Small intestine (tissue), 7 donors: ENCODE measurements around the gene TGFB1. TPM values are rescaled to one million over a fixed set of nuclear protein-coding genes. Genes with fewer than 3 reads are reported as not detected.
"Not testable (repeated sequence)": the region's sequence is repeated elsewhere in the genome, so short reads cannot be mapped to it uniquely, and the experiment has no call there.

ENCODE experiments used
- DNase-seq, 2 donors: peaks; one replicate each; pipeline versions ENCODE4 v3.0.0 to v3.0.0-alpha.2; 2013
- FAIRE-seq: peaks from 2 replicates; lab custom pipeline; 2012; peaks lifted over from hg19 to GRCh38; lab: Jason Lieb, UNC
- H3K27ac ChIP-seq, 3 donors: one replicate each; pipeline ENCODE4 v1.5.1; 2013; ENCODE audit warnings: low read length in 2 of 3, mild to moderate bottlenecking in 2 of 3, control low read depth in 1 of 3, inconsistent platforms in 1 of 3, low read depth in 1 of 3, moderate library complexity in 1 of 3
- H3K27me3 ChIP-seq, 3 donors: one replicate each; pipeline ENCODE4 v1.6.1; 2013; ENCODE audit warnings: low read length in 3 of 3, inconsistent platforms in 1 of 3; ENCODE audit not compliant: control insufficient read depth in 3 of 3, insufficient read depth in 3 of 3
- H3K36me3 ChIP-seq, 3 donors: one replicate each; pipeline ENCODE4 v1.6.1; 2013; ENCODE audit warnings: low read length in 3 of 3, inconsistent platforms in 1 of 3, low read depth in 1 of 3, mild to moderate bottlenecking in 1 of 3, moderate library complexity in 1 of 3; ENCODE audit not compliant: control insufficient read depth in 3 of 3, insufficient read depth in 2 of 3
- H3K4me1 ChIP-seq, 3 donors: one replicate each; pipeline ENCODE4 v1.6.1; 2013; ENCODE audit warnings: low read length in 2 of 3, inconsistent platforms in 1 of 3, low read depth in 1 of 3, mild to moderate bottlenecking in 1 of 3, moderate library complexity in 1 of 3; ENCODE audit not compliant: control insufficient read depth in 3 of 3, insufficient read depth in 2 of 3
- H3K4me3 ChIP-seq, 3 donors: one replicate each; pipeline ENCODE4 v1.5.1; 2013; ENCODE audit warnings: low read length in 3 of 3, control low read depth in 1 of 3, inconsistent platforms in 1 of 3, low read depth in 1 of 3, mild to moderate bottlenecking in 1 of 3, moderate library complexity in 1 of 3
- H3K9me3 ChIP-seq, 2 donors: one replicate each; pipeline ENCODE4 v1.6.1; 2013; ENCODE audit warnings: low read depth in 1 of 2, low read length in 1 of 2; ENCODE audit not compliant: control insufficient read depth in 2 of 2, insufficient read depth in 1 of 2
- WGBS, 3 donors: extraction: QIAGEN DNeasy Blood & Tissue Kit; methylation state at CpG; one replicate each; pipeline ENCODE4 v1.1.7; 2013; 5-methylcytosine and 5-hydroxymethylcytosine counted together
- polyA plus RNA-seq, 4 donors: library from polyadenylated mRNA; stranded (reverse) in 3 of 4; unstranded in 1 of 4; fragments of 200-250 nt in 3 of 4; fragments of 120-200 nt in 1 of 4; gene quantifications; one replicate each; pipeline versions ENCODE4 v1.2.1 to v1.2.3, GENCODE V29; 2013
- donor health status: healthy with polysubstance abuse.
- donor health status: control.
- donor health status: control.
- donor health status: Bipolar disorder and iron deficiency.
- donor health status: healthy.

TGFB1 gene
- polyA plus RNA-seq, 4 donors = 1.1 to 18.8 (median 8.5) TPM

DNA sequence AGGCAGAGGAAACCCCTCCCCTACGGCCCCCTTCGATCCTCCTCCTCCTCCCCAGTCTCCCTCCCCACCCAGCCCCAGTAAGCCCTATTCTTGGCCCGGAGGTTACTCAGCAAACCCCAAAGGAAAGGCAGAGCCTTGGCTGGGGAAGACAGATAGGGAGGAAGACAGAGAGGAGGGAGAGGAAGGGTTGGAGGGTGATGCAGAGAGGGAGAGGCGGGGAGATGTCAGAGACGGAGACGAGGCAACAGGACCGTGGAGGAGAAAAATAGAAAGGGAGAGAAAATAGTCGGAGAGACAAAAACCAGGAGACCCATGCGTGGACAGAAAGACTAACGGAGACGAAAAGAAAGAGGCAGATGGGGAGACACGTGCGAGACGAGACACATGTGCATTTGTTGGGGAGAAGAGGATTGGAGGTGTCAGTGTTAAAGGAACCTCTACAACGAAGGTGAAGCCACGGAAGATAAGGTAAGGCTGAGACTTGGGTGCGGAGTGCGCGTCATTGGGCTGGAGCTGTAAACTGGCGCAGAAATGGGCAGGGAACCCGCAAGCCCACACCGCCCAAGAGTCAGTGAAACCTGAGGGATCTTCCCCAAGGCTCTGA, 2.9 kb downstream of the TGFB1 start:
- DNase-seq = peak in 1 of 2 donors; percentile 35
- no peaks in the 10 kb centered on the region for H3K9me3 ChIP-seq
- H3K4me1 ChIP-seq = peaks cover 0 to 31% (median 2%) of the 10 kb centered on the region in 3 donors
- peaks cover 0 to 52% (median 0%) of the 10 kb centered on the region in 3 donors for H3K27me3 ChIP-seq
- H3K4me3 ChIP-seq = peak overlapping the region; percentile 28 to 69 (median 55)
- no peak for FAIRE-seq
- H3K36me3 ChIP-seq = peaks cover 0 to 7% (median 0%) of the 10 kb centered on the region in 3 donors
- peak overlapping the region in 2 of 3 donors; percentile 5 to 39 for H3K27ac ChIP-seq
- 2 to 5% (median 3%) methylated on average over 22 of the region's 22 CpGs for WGBS, 3 donors

DNA sequence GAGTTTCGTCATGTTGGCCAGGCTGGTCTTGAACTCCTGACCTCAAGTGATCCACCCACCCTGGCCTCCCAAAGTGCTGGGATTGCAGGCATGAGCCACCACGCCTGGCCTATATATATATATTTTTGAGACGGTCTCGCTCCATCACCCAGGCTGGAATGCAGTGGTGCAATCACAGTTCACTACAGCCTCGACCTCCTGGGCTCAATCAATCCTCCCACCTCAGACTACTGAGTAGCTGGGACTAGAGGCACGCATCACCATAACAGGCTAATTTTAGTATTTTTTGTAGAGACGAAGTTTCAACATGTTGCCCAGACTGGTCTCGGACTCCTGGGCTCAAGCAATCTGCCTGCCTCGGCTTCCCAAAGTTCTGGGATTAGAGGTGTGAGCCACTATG, 6.8 kb downstream of the TGFB1 start:
- DNase-seq, H3K27ac ChIP-seq, H3K4me3 ChIP-seq, FAIRE-seq, H3K9me3 ChIP-seq: not testable (repeated sequence)
- WGBS, 3 donors = 86 to 95% (median 93%) methylated on average over 9 of the region's 9 CpGs
- Histone ChIP-seq H3K4me1 (peaks cover 0 to 13% (median 2%) of the 10 kb centered on the region in 3 donors), H3K36me3 (peaks cover 0 to 16% (median 2%) of the 10 kb centered on the region in 3 donors), H3K27me3 (peaks cover 0 to 29% (median 0%) of the 10 kb centered on the region in 3 donors)

DNA sequence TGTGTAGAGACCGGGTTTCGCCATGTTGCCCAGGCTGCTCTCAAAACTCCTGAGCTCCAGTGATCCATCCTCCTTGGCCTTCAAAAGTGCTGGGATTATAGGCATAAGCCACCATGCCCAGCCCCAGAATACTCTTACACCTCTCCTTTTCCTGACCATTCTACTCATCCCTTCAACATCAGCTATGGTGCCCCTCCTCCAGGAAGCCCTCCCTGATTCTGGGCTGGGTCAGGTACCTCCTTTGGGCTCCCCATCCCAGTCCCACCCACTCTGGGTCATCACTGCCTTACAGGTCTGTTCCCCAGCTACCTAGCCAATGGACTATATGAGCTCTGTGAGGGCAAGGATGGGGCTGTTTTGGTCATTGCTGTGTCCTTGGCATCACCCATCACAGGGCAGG, 9.6 kb downstream of the TGFB1 start:
- peaks cover 0 to under 1% (median 0%) of the 10 kb centered on the region in 3 donors for H3K4me1 ChIP-seq
- WGBS, 3 donors = 95 to 100% (median 97%) methylated on average over 2 of the region's 2 CpGs
- DNase-seq (no peak), FAIRE-seq (no peak)
- H3K27me3 ChIP-seq = peaks cover 0 to 1% (median 0%) of the 10 kb centered on the region in 3 donors
- H3K9me3 ChIP-seq = no peaks in the 10 kb centered on the region
- no peak overlapping the region for H3K4me3 ChIP-seq
- H3K36me3 ChIP-seq = peaks cover 0 to 19% (median 2%) of the 10 kb centered on the region in 3 donors
- H3K27ac ChIP-seq = no peak overlapping the region

DNA sequence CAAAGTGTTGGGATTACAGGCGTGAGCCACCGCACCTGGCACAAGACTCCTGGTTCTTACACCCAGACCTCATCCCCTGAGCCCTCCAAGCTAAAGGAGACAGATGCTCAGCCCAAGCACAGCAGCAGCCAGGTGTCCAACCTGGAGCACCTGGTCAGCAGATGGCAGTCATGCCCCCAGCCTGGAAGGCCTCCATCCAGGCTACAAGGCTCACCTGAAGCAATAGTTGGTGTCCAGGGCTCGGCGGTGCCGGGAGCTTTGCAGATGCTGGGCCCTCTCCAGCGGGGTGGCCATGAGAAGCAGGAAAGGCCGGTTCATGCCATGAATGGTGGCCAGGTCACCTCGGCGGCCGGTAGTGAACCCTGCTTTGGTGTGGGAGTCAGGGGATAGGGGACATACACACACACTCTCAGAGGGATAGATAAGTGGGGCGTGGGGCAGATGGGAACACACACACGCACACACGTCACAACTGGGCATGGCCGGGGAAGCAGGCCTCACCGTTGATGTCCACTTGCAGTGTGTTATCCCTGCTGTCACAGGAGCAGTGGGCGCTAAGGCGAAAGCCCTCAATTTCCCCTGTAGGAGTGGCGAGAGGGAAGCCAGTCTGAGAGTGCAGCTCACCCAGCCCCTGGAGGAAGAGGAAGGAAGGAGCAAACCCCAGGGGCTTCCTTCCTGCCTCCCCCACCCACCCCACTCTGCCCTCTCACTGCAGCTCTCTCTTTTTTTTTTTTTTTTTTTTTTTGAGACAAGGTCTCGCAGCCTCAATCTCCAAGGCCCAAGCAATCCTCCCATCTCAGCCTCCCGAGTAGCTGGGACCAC, 11.8 kb downstream of the TGFB1 start:
- 64 to 77% (median 70%) methylated on average over 20 of the region's 20 CpGs for WGBS, 3 donors
- Histone ChIP-seq H3K4me3 (no peak overlapping the region), H3K27ac (no peak overlapping the region), H3K36me3 (peaks cover 0 to 15% (median 2%) of the 10 kb centered on the region in 3 donors), H3K27me3 (no peaks in the 10 kb centered on the region), H3K4me1 (no peaks in the 10 kb centered on the region), H3K9me3 (no peaks in the 10 kb centered on the region)
- peak; percentile 47 to 61 for DNase-seq
- FAIRE-seq = no peak

DNA sequence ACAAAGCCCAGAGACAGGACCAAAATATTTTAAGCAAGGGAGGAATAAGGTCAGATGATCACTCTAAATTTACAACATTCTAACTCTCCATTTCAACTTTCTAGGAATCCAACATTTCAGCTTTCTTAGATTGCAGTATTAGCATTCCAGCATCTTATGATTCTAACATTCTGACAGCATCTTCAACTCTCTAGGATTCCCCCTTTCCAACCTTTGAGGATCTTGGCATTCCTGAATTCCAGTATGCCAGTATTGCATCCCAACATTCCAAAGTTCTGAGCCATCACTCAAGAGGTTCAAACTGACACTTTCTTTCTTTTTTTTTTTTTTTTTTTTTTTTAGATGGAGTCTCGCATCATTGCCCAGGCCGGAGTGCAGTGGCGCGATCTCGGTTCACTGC, 13.8 kb downstream of the TGFB1 start:
- H3K4me1 ChIP-seq = no peaks in the 10 kb centered on the region
- H3K36me3 ChIP-seq = peaks cover 0 to 14% (median 2%) of the 10 kb centered on the region in 3 donors
- no peak for FAIRE-seq
- H3K27ac ChIP-seq = no peak overlapping the region
- 92 to 97% (median 94%) methylated on average over 5 of the region's 5 CpGs for WGBS, 3 donors
- H3K4me3 ChIP-seq = no peak overlapping the region
- no peak for DNase-seq
- no peaks in the 10 kb centered on the region for H3K9me3 ChIP-seq
- no peaks in the 10 kb centered on the region for H3K27me3 ChIP-seq

DNA sequence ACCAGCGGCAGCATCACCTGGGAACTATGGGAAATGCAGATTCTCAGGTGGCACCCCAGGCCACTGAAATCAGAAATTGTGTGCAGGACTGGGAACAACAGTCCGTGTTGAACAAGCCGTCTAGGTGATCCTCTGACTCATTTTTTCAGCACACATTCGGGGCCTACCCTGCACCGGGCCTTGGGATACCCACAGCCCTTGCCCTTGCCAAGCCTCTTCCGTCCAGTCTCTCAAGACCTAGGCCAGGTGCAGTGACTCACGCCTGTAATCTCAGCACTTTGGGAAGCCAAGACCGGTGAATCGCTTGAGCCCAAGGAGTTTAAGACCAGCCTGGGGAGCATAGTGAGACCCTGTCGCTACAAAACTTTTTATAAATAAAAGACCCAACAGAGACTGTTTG, 18.3 kb downstream of the TGFB1 start:
- WGBS, 3 donors = 89 to 94% (median 91%) methylated on average over 10 of the region's 10 CpGs
- no peak for DNase-seq
- peaks cover 0 to 15% (median 0%) of the 10 kb centered on the region in 3 donors for H3K27me3 ChIP-seq
- no peaks in the 10 kb centered on the region for H3K4me1 ChIP-seq
- FAIRE-seq = no peak
- no peaks in the 10 kb centered on the region for H3K9me3 ChIP-seq
- H3K36me3 ChIP-seq = peaks cover 0 to 13% (median 6%) of the 10 kb centered on the region in 3 donors
- H3K27ac ChIP-seq = no peak overlapping the region
- no peak overlapping the region for H3K4me3 ChIP-seq

DNA sequence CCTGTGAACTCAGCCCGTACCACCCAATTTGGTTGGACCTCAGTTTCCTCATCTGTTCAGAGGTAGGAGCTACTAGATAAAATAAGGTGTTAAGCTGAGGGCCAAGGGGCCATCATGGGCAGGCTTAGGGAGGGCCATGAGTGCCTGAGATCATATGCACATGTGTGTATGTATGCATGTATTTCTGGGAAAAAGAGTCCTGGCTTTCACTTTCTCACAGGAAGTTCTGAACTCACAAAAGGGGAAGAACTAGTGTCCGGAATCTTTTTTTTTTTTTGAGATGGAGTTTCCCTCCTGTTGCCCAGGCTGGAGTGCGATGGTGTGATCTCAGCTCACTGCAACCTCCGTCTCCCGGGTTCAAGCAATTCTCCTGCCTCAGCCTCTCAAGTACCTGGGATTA, 18.9 kb downstream of the TGFB1 start:
- Histone ChIP-seq H3K4me3 (no peak overlapping the region), H3K36me3 (peaks cover 0 to 13% (median 6%) of the 10 kb centered on the region in 3 donors), H3K27ac (peak overlapping the region in 1 of 3 donors; percentile 62), H3K9me3 (no peaks in the 10 kb centered on the region), H3K4me1 (no peaks in the 10 kb centered on the region), H3K27me3 (peaks cover 0 to 17% (median 0%) of the 10 kb centered on the region in 3 donors)
- FAIRE-seq (no peak), DNase-seq (no peak)
- WGBS, 3 donors = 66 to 68% (median 68%) methylated on average over 5 of the region's 5 CpGs

DNA sequence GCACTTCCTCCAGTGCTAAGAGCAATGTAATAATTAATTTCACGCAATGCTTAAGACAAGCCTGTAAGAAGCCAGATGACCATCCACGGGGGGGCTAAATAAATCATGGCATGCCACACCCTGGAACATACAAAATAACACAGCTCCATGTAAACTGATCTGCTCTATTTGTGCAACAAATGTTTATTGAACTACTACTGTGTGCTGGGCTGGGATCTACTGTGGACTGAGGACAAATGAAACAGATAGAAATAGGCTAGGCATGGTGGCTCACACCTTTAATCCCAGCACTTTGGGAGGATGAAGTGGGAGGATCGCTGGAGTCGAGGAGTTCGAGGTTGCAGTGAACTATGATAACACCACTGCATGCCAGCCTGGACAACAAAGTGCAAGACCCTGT, 21.3 kb downstream of the TGFB1 start:
- H3K27ac ChIP-seq = no peak overlapping the region
- peaks cover 0 to 20% (median 6%) of the 10 kb centered on the region in 3 donors for H3K36me3 ChIP-seq
- peaks cover 0 to 8% (median 0%) of the 10 kb centered on the region in 3 donors for H3K4me1 ChIP-seq
- peaks cover 0 to 20% (median 0%) of the 10 kb centered on the region in 3 donors for H3K27me3 ChIP-seq
- DNase-seq (no peak), FAIRE-seq (no peak)
- no peaks in the 10 kb centered on the region for H3K9me3 ChIP-seq
- H3K4me3 ChIP-seq = no peak overlapping the region
- WGBS, 3 donors = 71 to 87% (median 75%) methylated on average over 5 of the region's 5 CpGs
